Activated CD8-positive, alpha-beta memory T cell treated with anti-CD3 and anti-CD28 coated beads for 36 hours (primary cell): ENCODE data around the gene GPR158. TPM values are rescaled to one million over a fixed set of nuclear protein-coding genes. Genes with fewer than 3 reads are reported as not detected.

Experiments
- CTCF ChIA-PET: fragments of 350-600 bp; sonication (Branson Sonifier 250); formaldehyde crosslinking; loops from one replicate; lab custom pipeline; 2021; ENCODE audit warnings: antibody characterized with exemption; lab: Charles Lee
- POLR2A ChIA-PET: fragments of 350-600 bp; sonication (Branson Sonifier 250); formaldehyde crosslinking; loops from one replicate; lab custom pipeline; 2021; ENCODE audit warnings: antibody characterized with exemption; lab: Charles Lee
- total RNA-seq, 2 experiments: library from RNA; stranded (reverse); gene quantifications; one replicate each; pipeline ENCODE4 v1.2.3, GENCODE V29; 2021

The GPR158 gene
- total RNA-seq, 2 experiments from 2014 or later: not detected

DNA sequence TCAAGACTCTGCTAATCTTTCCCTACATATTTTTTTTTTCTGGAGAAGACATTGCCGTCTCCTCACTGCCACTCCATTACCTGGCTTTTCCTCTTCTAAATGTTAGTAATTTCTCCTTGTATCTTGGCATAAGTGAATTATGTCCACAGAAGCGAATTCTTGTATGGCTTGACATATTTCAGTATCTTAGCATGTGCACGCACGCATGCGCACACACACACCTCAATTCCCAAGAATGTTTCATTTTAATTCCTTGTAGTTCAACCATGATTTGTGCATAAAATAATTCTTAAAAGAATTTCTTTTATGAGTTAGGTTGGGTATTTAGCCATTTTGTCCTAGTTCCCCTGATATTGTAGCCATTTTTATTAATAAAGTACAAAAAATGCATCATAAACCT, 458.0 kb downstream of the GPR158 start:
- ChIA-PET CTCF (no interaction called here), POLR2A (no interaction called here)

DNA sequence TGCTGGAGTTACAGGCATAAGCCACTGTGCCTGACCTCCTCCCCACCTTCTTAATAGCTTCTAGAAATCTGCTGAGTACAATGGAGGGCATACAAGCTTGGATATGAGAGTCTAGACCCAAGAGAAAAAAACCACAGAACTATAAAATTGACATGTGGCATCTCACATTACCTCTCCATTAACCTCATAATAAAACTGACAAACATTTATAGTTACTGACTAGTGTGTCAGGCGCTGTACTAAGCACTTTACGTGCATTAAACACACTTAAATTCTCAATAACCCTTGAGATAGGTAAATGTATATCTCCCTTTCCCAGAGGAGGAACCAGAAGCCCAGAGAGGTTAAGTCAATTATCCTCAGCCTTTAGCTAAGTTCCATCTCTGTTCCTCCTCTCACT, 458.7 kb downstream of the GPR158 start:
- ChIA-PET CTCF (no interaction called here), POLR2A (no interaction called here)

DNA sequence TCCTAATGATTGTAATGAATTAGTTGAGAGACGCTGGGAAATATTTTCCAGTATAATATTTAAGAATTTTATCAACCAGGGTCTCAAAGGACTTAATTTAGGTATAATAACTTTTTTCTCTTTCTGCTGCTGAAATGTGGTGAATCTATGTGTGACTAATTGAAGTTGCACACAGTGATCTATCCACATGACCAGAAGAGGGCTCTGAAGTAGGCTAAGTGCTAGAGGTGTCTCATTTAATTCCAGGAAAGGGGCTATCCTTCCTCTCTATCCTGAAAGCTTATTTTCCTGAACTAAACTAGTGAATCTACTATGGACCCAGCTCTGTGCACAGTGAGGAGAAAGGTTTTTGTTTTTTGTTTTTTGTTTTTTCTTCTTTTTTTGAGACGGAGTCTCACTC, 464.8 kb downstream of the GPR158 start:
- POLR2A ChIA-PET: no interaction called here

DNA sequence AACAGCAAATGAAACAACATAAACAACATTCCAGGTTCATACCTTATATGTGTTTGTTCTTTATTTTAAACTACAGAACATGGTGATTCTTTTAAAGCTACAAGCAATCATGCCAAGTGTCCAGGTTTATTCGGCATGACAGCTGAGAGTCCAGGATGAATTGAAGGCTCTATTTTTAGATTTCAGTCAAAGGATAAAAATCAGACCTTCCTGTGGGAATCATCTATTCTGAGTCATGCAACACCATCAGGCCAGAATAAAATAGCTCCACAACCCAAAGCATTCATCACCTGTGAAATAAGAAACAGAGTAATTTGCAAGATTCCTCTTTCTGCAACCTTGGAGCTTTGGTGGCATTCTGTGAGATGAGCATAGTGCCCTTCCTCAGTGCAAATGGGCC, 466.8 kb downstream of the GPR158 start:
- POLR2A ChIA-PET: no interaction called here
- CTCF ChIA-PET: no interaction called here

More for the DNA sequence above, 464.8 kb downstream of the GPR158 start:
- CTCF ChIA-PET: no interaction called here

DNA sequence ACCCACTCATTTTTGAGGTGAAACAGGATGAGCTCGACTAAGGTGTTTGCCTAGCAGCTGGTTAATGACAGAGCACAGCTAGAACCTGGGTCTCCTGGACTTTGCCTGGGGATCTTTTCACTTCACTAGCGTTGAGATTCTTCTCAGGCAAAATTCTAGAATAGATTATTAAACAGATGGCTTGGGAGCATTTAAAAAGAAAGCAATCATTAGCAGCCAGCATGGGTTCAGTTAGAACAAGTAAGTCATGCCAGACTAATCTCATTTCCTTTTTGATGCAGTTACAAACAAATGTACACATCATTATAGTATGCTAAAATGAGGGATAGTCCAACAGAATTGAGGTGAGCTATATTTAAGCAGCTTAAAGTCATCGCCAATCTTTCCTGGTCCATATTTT, 467.9 kb downstream of the GPR158 start:
- POLR2A ChIA-PET: no interaction called here

DNA sequence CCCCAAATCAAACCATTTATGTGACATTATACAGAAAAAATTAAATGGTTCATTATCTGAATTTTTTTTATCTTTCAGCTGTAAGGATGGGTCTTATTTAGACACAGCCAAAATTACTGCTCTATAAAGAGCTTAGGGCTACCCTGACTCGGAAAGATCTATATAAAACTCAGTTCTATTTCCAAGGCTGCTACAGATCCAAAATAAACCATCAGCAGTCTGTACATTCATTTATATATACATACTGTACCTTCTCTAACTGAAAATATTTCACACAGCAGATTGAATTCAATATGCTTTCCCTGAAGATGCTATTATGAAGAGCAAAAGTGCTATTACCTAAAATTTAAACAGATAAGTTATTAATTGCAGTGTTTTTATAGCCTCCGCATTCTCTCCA, 471.6 kb downstream of the GPR158 start:
- CTCF ChIA-PET: no interaction called here
- POLR2A ChIA-PET: no interaction called here

More for the DNA sequence above, 467.9 kb downstream of the GPR158 start:
- CTCF ChIA-PET: no interaction called here

DNA sequence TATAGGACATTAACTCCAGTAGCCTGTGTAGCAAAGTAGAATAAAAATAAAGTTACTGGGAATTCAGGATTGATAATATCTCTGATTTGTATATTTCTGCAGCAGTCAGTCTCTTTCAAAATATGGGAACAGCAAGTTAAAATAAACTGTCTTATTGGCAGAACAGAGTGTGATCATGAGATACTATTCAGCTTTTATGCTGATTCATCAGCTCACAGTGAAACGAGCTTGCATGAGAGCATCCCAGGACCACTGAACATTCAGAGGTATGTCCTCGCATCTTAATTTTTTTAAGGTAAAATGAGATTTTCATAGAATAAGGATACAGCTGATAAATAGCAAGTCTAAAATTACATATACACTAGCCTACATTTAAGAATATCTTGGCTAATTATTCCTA, 476.7 kb downstream of the GPR158 start:
- ChIA-PET POLR2A (no interaction called here), CTCF (no interaction called here)

Other genes starting within 250 kb of the GPR158 start
- gene PRTFDC1, start 222.4 kb upstream of the GPR158 start, total RNA-seq: 1 to 10 TPM; 1.7 to 2.4 TPM
- under 1 TPM; 0.10 to 0.15 TPM for gene ENKUR, start 158.8 kb upstream of the GPR158 start, total RNA-seq
- 10 to 100 TPM in 1 of 2 experiments, 1 to 10 TPM in 1; 9.8 to 10.0 TPM for gene THNSL1, start 158.4 kb upstream of the GPR158 start, total RNA-seq